K562 (cell line): ENCODE results near the gene KCNK6. TPM values are rescaled to one million over a fixed set of nuclear protein-coding genes. Genes with fewer than 3 reads are reported as not detected.
A peak's percentile ranks its signal among the peaks of the same experiment; 100 is the strongest.

ENCODE experiments used
- CCAR2 ChIP-seq: fragments of 200-400 bp; formaldehyde crosslinking; IDR thresholded peaks from 2 replicates; pipeline ENCODE4 v1.6.1; 2017; ENCODE audit warnings: mild to moderate bottlenecking, low read depth, low read length
- CEBPG ChIP-seq, 3 experiments: fragments of 200-800 bp in 1 of 3; sonication (Bioruptor generic) in 1 of 3; sonication (generic) in 1 of 3; formaldehyde crosslinking in 1 of 3; IDR thresholded peaks in 2 of 3; conservative IDR thresholded peaks in 1 of 3; 2 replicates each; pipeline versions ENCODE4 v1.6.1 to v1.8.0; 2016 to 2022; ENCODE audit warnings: missing compliant biosample characterization in 2 of 3, missing genetic modification characterization in 2 of 3, mild to moderate bottlenecking in 1 of 3, missing genetic modification reagents in 1 of 3
- CHCHD3 ChIP-seq: fragments of 250-450 bp; sonication (Bioruptor Pico); IDR thresholded peaks from 2 replicates; pipeline ENCODE4 v2.1.2; 2022; ENCODE audit warnings: mild to moderate bottlenecking
- CREB5 ChIP-seq: fragments of 250-450 bp; sonication (Bioruptor Pico); IDR thresholded peaks from 2 replicates; pipeline ENCODE4 v1.5.0; 2020; ENCODE audit warnings: mild to moderate bottlenecking
- CUX1 ChIP-seq: fragments of 200-800 bp; sonication (Bioruptor generic); IDR thresholded peaks from 2 replicates; pipeline ENCODE4 v1.6.1; 2016; ENCODE audit warnings: missing genetic modification characterization, missing compliant biosample characterization
- E2F3 ChIP-seq: fragments of 250-450 bp; sonication (Bioruptor Pico); IDR thresholded peaks from 2 replicates; pipeline ENCODE4 v1.4.0; 2020; ENCODE audit warnings: mild to moderate bottlenecking
- EP400 ChIP-seq: fragments of 450-650 bp; IDR thresholded peaks from 2 replicates; pipeline ENCODE4 v1.6.1; 2017; ENCODE audit warnings: antibody characterized with exemption, mild to moderate bottlenecking, moderate library complexity
- KAT7 ChIP-seq: sonication (generic); formaldehyde crosslinking; IDR thresholded peaks from 2 replicates; pipeline ENCODE4 v1.8.0; 2022; ENCODE audit warnings: missing genetic modification reagents, mild to moderate bottlenecking, borderline replicate concordance
- MAZ ChIP-seq, 2 experiments: fragments of 450-650 bp in 1 of 2; sonication (generic) in 1 of 2; formaldehyde crosslinking; IDR thresholded peaks in 1 of 2; conservative IDR thresholded peaks in 1 of 2; 2 replicates each; pipeline versions ENCODE4 v1.4.0 to v1.5.0; 2020; ENCODE audit warnings: mild to moderate bottlenecking in 1 of 2, missing genetic modification reagents in 1 of 2
- RBBP5 ChIP-seq: fragments of 200-600 bp; sonication (generic); IDR thresholded peaks from 2 replicates; pipeline ENCODE4 v1.6.1; 2012; ENCODE audit warnings: borderline replicate concordance, mild to moderate bottlenecking, low read length, control low read depth, inconsistent platforms; ENCODE audit not compliant: insufficient read depth, poor library complexity, severe bottlenecking
- SMARCE1 ChIP-seq: fragments of 450-650 bp; IDR thresholded peaks from 2 replicates; pipeline ENCODE4 v1.7.1; 2016; ENCODE audit warnings: mild to moderate bottlenecking
- TAF15 ChIP-seq: fragments of 200-400 bp; formaldehyde crosslinking; IDR thresholded peaks from 2 replicates; pipeline ENCODE4 v1.6.1; 2017; ENCODE audit warnings: mild to moderate bottlenecking, low read depth, low read length, moderate library complexity
- XRCC4 ChIP-seq: IDR thresholded peaks from one replicate; pipeline ENCODE4 v1.6.1; 2011; ENCODE audit not compliant: insufficient read depth, insufficient read length; ENCODE audit errors: extremely low read depth
- ZBTB5 ChIP-seq: fragments of 450-650 bp; IDR thresholded peaks from 2 replicates; pipeline ENCODE4 v1.6.1; 2017; ENCODE audit warnings: antibody characterized with exemption
- polyA plus RNA-seq, 8 experiments: library from polyadenylated mRNA; depleted of rRNA in 4 of 8; stranded (reverse) in 5 of 8; unstranded in 3 of 8; fragments of >200 nt; fragmentation: Nextera tagmentation in 2 of 8; fragmentation: Illumina TruSeq in 1 of 8; extraction: Ambion mirVana in 2 of 8; extraction: Trizol in 1 of 8; gene quantifications; 2 replicates each; pipeline versions ENCODE4 v1.2.1 to v1.2.3, GENCODE V29; 2011 to 2014; ENCODE audit warnings: inconsistent platforms in 1 of 8, missing spikeins in 1 of 8
- total RNA-seq, 7 experiments: library from RNA; depleted of rRNA in 6 of 7; stranded (reverse); fragments of >200 nt in 6 of 7; fragmentation: Illumina TruSeq in 2 of 7; extraction: Trizol in 2 of 7; gene quantifications; 2 replicates each; pipeline versions ENCODE4 v1.2.1 to v1.2.3, GENCODE V29; 2011 to 2021; ENCODE audit warnings: low replicate concordance in 1 of 7
- TF ChIP-seq, protein P1 (sequence below): fragments of 450-650 bp; formaldehyde crosslinking; IDR thresholded peaks from 2 replicates; pipeline ENCODE4 v1.4.0; 2022; ENCODE audit warnings: missing genetic modification characterization
- TF ChIP-seq, protein P2 (sequence below): fragments of 250-450 bp; sonication (Bioruptor Pico); IDR thresholded peaks from 2 replicates; pipeline ENCODE4 v1.8.0; 2021; ENCODE audit warnings: mild to moderate bottlenecking, moderate library complexity

Gene KCNK6
- total and polyA plus RNA-seq, 9 of the 15 experiments (the other 6 are each of a cell fraction or from before 2014, with no cell fraction given) = 0.05 to 0.42 (median 0.15) TPM

- peak; percentile 98 for TF ChIP-seq SMARCE1
- TF ChIP-seq MAZ (CRISPR knock-in tag; conservative IDR thresholded peaks at IDR 0.05 in 1 of 2, IDR thresholded peaks at IDR 0.05 in 1 of 2) = peak; percentile 74 to 85
- no peak for TF ChIP-seq ZBTB5
- no peak for TF ChIP-seq E2F3 (CRISPR knock-in tag)
- TF ChIP-seq CCAR2 = no peak
- TF ChIP-seq, protein P1, sequence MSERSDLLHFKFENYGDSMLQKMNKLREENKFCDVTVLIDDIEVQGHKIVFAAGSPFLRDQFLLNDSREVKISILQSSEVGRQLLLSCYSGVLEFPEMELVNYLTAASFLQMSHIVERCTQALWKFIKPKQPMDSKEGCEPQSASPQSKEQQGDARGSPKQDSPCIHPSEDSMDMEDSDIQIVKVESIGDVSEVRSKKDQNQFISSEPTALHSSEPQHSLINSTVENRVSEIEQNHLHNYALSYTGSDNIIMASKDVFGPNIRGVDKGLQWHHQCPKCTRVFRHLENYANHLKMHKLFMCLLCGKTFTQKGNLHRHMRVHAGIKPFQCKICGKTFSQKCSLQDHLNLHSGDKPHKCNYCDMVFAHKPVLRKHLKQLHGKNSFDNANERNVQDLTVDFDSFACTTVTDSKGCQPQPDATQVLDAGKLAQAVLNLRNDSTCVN (CRISPR knock-in tag) = no peak
- no peak for TF ChIP-seq CREB5
- TF ChIP-seq KAT7 (CRISPR knock-in tag) = no peak
- TF ChIP-seq, protein P2, sequence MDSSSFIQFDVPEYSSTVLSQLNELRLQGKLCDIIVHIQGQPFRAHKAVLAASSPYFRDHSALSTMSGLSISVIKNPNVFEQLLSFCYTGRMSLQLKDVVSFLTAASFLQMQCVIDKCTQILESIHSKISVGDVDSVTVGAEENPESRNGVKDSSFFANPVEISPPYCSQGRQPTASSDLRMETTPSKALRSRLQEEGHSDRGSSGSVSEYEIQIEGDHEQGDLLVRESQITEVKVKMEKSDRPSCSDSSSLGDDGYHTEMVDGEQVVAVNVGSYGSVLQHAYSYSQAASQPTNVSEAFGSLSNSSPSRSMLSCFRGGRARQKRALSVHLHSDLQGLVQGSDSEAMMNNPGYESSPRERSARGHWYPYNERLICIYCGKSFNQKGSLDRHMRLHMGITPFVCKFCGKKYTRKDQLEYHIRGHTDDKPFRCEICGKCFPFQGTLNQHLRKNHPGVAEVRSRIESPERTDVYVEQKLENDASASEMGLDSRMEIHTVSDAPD (CRISPR knock-in tag) = no peak
- TF ChIP-seq CHCHD3 (CRISPR knock-in tag) = no peak
- no peak for TF ChIP-seq XRCC4
- TF ChIP-seq CUX1 (CRISPR knock-in tag) = no peak
- TF ChIP-seq CEBPG (CRISPR knock-in tag; IDR thresholded peaks at IDR 0.05) = no peak
- no peak for TF ChIP-seq CEBPG (tag; conservative IDR thresholded peaks at IDR 0.05 in 1 of 2, IDR thresholded peaks at IDR 0.05 in 1 of 2)
- TF ChIP-seq TAF15 = no peak
- TF ChIP-seq RBBP5 = peak; percentile 32
- peak; percentile 77 for TF ChIP-seq EP400
Observed at GRCh38 chr19:38317104-38317612, 2.5 kb upstream of the KCNK6 start (continued).
